HG03060 (cell line): ENCODE measurements around the gene MEIS1.
"Not testable (repeated sequence)": the region's sequence is repeated elsewhere in the genome, so short reads cannot be mapped to it uniquely, and the experiment has no call there.

Source experiments
- ATAC-seq: cut with Tn5 transposase; IDR thresholded peaks from one replicate; pipeline ENCODE4 v1.9.1; 2021; ENCODE audit warnings: low read depth, moderate number of reproducible peaks; ENCODE audit not compliant: unreplicated experiment

The MEIS1 gene

GRCh38 chr2:66463206-66463755, 28.4 kb downstream of the MEIS1 start:
- no peak for ATAC-seq

GRCh38 chr2:66464930-66465637, 30.2 kb downstream of the MEIS1 start:
- ATAC-seq, result no peak

DNA sequence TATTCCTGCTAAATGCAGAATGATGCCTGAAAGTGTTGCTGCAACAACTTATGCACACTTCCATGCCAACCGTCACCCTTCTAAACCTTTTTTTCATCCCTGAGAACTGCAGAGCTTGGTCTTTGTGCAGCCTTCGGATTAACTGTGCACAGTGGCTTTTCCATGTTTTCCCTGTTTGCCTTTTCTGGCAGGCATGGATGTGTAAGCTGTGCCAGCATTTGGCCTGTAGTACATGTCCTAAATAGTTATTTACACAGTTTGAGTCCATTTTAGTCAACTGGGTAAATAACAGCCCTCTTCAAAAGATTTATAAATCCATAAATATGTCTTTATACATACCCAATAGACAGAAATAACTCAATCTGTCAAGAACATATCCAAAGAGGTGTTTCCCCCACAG, 31.5 kb downstream of the MEIS1 start:
- no peak for ATAC-seq

DNA sequence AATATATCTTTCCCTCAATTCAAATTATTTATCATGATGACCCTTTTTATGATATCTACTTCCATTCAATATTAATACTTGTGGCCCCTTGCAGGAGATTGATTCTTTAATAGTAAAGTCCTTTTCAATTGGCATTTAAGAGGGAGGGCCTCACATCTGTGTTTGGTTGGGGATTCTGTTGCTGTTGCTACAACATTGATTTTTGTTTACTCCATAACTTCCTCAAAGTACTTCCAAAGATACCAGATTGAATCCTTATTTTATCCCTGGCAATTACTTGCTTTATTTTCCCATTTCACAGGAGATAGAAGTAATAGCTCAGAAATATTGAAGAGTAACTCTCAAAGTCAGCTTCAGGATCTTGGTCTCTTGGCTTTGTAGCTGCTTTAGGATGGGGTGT, 32.8 kb downstream of the MEIS1 start:
- ATAC-seq, result no peak

- no peak for ATAC-seq
These were observed 34.4 kb downstream of the MEIS1 start for GRCh38 chr2:66469214-66469902.

DNA sequence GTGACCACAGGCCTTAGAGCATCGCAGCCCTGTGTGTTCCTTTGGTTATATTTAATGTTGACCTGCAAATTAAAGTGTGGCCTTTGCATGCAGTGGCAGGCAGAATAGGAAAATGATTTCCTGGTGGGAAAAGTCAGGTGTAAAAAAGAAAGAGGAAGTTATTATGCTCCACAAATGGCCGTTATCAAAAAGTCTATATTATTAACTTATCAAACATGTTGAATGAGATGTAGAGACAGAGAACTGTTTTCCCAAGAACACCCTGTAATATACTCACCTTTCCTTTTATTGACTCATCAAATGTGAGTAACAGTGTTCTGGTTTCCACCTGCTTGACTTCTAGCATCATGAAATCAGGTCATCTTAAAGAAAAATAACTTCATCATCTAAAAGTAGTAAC, 35.3 kb downstream of the MEIS1 start:
- no peak for ATAC-seq

DNA sequence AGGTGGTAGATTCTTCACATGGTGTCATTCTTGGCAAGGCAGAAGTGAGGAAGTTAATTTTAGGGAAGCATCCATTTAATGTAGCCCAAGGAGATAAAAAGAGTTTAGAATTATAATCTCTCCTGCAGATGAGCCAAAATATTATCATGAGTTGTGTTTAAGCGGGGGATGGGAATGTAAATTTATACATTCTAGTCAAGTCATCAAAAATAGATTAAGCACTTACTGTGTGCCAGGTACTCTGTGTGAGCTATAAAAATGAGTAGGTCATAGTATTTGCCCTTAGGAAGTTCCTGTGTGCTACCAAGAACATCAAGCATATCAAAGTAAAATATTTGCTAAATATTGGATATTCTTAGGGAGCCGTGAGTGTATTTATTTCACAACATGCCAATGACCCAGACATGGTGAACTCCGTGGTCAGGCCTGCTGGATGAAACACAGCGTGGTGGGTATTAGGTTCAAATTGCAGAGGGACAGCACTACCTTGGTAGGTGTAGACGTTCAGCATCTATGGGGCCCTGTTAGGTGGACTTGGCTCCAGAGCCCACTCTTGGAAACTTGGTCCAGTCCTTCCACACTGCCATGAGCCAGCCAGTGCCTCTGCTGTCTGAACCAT, 37.4 kb downstream of the MEIS1 start:
- ATAC-seq, result no peak

- no peak for ATAC-seq
These were observed 42.4 kb downstream of the MEIS1 start for GRCh38 chr2:66477135-66477842.

DNA sequence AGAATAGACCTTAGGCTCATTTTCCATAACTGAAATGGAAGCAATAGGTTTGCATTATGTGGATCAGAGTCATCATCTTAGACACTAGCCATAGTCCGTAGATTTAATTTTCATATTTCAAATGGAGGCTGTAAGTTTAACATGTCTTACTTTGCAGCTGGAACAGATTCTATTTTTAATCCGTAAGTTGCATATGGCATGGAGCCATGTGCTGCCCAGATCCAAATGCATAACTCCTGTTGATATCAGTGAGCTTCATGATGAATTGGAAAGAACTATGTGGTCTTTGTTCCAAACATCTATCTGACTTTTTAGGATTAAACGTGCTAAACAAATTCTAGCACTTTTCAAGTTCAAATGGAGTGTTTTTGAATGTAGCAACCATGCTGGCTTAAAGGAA, 43.4 kb downstream of the MEIS1 start:
- no peak for ATAC-seq

- no peak for ATAC-seq
These were observed 43.9 kb downstream of the MEIS1 start for GRCh38 chr2:66478731-66479316.

DNA sequence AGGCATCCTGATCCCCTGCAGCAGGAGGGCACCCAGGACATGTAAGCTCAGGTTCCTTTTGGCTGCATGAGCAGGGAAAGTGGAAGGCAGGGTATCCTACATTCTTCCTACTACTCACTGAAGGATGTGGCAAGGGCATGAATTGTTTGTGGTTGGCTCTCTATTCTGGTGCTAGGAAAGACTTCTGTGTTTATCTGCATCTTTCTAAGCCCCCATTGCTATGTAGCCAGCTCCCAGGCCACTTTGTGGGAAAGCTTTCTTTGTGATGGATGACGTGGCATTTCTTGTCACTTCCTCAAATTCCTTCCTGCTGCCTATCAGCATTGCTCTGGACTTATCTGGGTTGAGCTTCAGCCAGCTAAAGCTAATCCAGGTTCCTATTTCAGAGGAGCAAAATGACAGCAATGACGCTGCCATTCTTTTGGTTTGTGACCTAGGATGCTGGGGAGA, 46.2 kb downstream of the MEIS1 start:
- no peak for ATAC-seq

DNA sequence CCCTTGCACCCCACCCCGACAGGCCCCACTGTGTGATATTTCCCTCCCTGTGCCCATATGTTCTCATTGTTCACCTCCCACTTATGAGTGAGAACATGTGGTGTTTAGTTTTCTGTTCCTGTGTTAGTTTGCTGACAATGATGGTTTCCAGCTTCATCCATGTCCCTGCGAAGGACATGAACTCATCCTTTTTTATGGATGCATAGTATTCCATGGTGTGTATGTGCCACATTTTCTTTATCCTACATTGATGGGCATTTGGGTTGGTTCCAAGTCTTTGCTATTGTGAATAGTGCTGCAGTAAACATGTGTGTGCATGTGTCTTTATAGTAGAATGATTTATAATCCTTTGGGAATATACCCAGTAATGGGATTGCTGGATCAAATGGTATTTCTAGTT, 50.3 kb downstream of the MEIS1 start:
- not testable (repeated sequence) for ATAC-seq

DNA sequence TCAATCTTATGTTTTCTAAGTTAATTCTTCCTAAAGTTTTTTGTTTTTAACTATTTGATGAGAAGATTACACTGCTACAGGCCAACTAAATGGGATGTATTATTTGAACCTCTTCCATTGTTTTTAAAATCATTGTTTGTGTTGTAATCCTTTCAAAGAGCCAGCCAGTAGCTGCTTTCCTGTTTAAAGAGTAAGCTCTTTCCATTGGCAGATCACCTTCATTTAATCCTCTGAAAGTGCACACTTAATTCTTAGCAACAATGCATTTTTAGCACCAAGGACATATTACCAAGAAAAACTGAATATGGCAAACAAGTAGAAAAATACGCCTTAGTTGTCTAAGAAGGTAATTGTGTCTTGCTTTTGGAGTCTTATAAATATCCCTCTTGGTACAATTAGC, 54.0 kb downstream of the MEIS1 start:
- ATAC-seq, result no peak

DNA sequence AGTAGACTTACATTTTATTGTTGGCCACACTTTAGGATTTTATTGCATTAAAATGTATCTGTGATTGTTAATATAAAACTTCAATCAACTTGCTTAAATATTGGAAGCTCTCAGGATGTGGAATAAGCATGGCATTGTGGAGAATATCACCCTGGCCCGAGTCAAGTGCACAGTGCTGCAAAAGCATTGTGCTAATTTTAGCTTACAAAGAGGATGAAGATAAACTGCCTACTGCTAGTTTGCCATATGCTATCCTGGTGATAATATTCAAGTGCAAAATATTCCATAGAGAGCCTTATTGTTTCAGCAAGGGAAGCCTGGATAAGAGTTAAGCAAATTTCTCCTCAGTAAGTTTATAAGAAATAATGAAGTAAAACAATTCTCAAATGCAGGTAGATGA, 54.5 kb downstream of the MEIS1 start:
- no peak for ATAC-seq

- no peak for ATAC-seq
These were observed 55.7 kb downstream of the MEIS1 start for GRCh38 chr2:66490588-66491001.

DNA sequence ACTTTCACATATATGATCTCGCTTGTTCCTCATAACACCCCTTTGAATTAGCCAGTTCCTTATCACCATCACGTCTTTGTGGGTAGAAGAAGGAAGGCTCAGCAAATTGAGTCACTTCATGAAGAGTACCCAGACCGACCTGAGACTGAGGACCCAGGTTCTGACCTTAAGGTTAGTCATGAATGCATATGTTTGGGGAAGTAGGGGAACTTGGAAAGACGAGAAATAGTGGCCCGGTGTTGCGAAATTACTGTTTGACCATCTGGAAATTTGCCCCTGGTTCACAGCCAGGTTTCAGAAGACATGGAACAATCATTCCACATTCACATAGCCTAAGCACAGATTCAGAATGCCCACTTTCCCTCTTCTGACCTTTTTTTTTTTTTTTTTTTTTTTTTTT, 59.8 kb downstream of the MEIS1 start:
- no peak for ATAC-seq

DNA sequence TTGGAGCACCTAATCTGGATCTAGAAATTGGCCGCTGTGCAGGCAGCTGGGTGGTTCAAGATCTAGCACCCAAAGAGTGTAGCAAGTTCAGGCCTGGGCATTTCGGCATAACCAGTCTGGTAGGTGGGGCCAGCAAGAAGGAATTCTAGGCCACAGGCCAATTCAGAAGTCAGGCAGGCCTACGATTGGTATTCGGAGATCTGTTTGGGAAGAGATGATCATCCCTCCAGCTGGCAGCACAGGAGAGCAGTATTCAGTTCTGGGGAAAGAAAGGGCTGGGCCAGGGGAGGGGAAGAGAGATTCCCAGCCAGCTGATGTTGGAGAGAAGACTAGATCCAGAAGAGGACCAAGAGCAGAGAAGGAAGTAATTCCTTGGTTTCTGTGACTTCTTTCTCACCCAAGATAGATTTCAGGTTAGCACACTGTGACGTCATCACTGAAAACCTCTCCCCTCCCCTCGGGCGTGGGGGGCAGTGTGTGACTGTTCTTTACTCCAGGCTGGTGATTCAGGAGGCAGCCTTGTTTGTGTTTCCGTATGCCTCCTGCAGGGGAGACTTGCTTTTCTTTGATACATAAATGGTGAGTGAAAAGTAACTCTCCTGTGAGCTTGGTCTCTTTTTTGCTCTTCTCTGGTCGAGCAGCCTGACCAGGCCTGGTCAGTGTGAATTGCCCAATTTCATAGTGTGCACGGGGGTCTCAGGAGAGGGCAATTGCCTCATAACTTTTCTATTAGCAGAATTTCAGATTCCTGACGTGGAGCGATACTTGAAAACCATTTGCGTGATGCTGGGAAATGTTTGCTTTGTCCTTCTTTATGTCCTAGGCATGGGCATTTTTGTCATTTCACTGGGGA, 61.1 kb downstream of the MEIS1 start:
- no peak for ATAC-seq

GRCh38 chr2:66496670-66497420, 61.9 kb downstream of the MEIS1 start:
- no peak for ATAC-seq
